Measurements from ENCODE around the gene HEXD.

HEXD gene

DNA sequence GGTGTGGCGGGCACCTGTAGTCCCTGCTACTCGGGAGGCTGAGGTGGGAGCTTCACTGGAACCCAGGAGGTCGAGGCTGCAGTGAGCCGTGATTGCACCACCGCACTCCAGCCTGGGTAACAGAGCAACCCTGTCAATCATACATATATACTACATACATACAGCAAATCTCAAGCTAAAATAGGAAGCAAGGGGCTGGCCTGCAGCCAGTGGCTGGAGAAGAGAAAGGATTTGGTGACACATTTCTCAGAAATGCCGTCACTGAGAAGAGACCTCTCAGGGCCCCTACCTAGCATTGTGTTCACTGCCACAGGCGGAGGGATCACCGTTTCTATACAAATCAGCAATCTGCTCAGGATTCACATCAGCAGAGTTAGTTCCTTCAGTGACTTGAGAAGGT is 57.3 kb downstream of the HEXD start:
- TF ChIP-seq EZH2phosphoT487 (IDR thresholded peaks at IDR 0.05; ENCODE audit: low read length): no peak
- no peak for TF ChIP-seq EZH2 (optimal IDR thresholded peaks at IDR 0.05; ENCODE audit: low read depth, low read length)
- TF ChIP-seq CTCF (IDR thresholded peaks at IDR 0.05; ENCODE audit: low read length): no peak
- H3K36me3 ChIP-seq (replicated peaks; ENCODE audit: insufficient read depth, low read length): no peaks in the 10 kb centered on the region; the same call in 1 of the 2 replicates
- H3K27ac ChIP-seq (ENCODE audit: low read length): no peak overlapping the region
- no peak overlapping the region for H2AFZ ChIP-seq (ENCODE audit: low read length)
- no peak overlapping the region for H3K4me3 ChIP-seq (ENCODE audit: low read length)
- H4K20me1 ChIP-seq (ENCODE audit: insufficient read depth, low read length): no peaks in the 10 kb centered on the region
- H3F3A ChIP-seq (ENCODE audit: insufficient read depth, low read length): no peaks in the 10 kb centered on the region
- no peaks in the 10 kb centered on the region for H3K4me1 ChIP-seq (ENCODE audit: low read length)
- H3K27me3 ChIP-seq (replicated peaks; ENCODE audit: insufficient read depth, low read length): no peaks in the 10 kb centered on the region
- no peak overlapping the region for H3K9ac ChIP-seq (ENCODE audit: low read length)
- H3K9me3 ChIP-seq (replicated peaks; ENCODE audit: insufficient read depth, low read length): no peaks in the 10 kb centered on the region
- H3K4me2 ChIP-seq (ENCODE audit: low read depth, low read length): no peak overlapping the region
- DNase-seq: no peak
- H3K9me2 ChIP-seq (replicated peaks; ENCODE audit: insufficient read depth, low read length): no peaks in the 10 kb centered on the region
- H3K79me2 ChIP-seq (ENCODE audit: low read length): peaks cover 19% of the 10 kb centered on the region

GRCh38 chr17:82477934-82478333 is 59.8 kb downstream of the HEXD start:
- Histone ChIP-seq H3K9ac (ENCODE audit: low read length) (no peak overlapping the region), H3K36me3 (replicated peaks; ENCODE audit: insufficient read depth, low read length) (no peaks in the 10 kb centered on the region), H2AFZ (ENCODE audit: low read length) (no peak overlapping the region), H3K27ac (ENCODE audit: low read length) (no peak overlapping the region), H3K79me2 (ENCODE audit: low read length) (peaks cover 19% of the 10 kb centered on the region), H3K9me3 (replicated peaks; ENCODE audit: insufficient read depth, low read length) (no peaks in the 10 kb centered on the region), H3K9me2 (replicated peaks; ENCODE audit: insufficient read depth, low read length) (no peaks in the 10 kb centered on the region), H3K27me3 (replicated peaks; ENCODE audit: insufficient read depth, low read length) (no peaks in the 10 kb centered on the region), H3K4me3 (ENCODE audit: low read length) (no peak overlapping the region), H4K20me1 (ENCODE audit: insufficient read depth, low read length) (no peaks in the 10 kb centered on the region), H3K4me2 (ENCODE audit: low read depth, low read length) (no peak overlapping the region), H3F3A (ENCODE audit: insufficient read depth, low read length) (peaks cover 2% of the 10 kb centered on the region; the same call in 1 of the 2 replicates), H3K4me1 (ENCODE audit: low read length) (no peaks in the 10 kb centered on the region)
- no peak for DNase-seq
- TF ChIP-seq CTCF (IDR thresholded peaks at IDR 0.05; ENCODE audit: low read length): no peak
- TF ChIP-seq EZH2 (optimal IDR thresholded peaks at IDR 0.05; ENCODE audit: low read depth, low read length): no peak
- TF ChIP-seq EZH2phosphoT487 (IDR thresholded peaks at IDR 0.05; ENCODE audit: low read length): no peak

GRCh38 chr17:82479602-82480001 is 61.5 kb downstream of the HEXD start:
- Histone ChIP-seq H3F3A (ENCODE audit: insufficient read depth, low read length) (peaks cover 2% of the 10 kb centered on the region; the same call in 1 of the 2 replicates), H3K36me3 (replicated peaks; ENCODE audit: insufficient read depth, low read length) (no peaks in the 10 kb centered on the region; the same call in 1 of the 2 replicates), H4K20me1 (ENCODE audit: insufficient read depth, low read length) (no peaks in the 10 kb centered on the region), H3K27me3 (replicated peaks; ENCODE audit: insufficient read depth, low read length) (no peaks in the 10 kb centered on the region), H3K4me3 (ENCODE audit: low read length) (no peak overlapping the region), H2AFZ (ENCODE audit: low read length) (no peak overlapping the region), H3K79me2 (ENCODE audit: low read length) (peaks cover 15% of the 10 kb centered on the region), H3K4me1 (ENCODE audit: low read length) (no peaks in the 10 kb centered on the region), H3K4me2 (ENCODE audit: low read depth, low read length) (no peak overlapping the region), H3K9me3 (replicated peaks; ENCODE audit: insufficient read depth, low read length) (no peaks in the 10 kb centered on the region), H3K9ac (ENCODE audit: low read length) (no peak overlapping the region), H3K9me2 (replicated peaks; ENCODE audit: insufficient read depth, low read length) (no peaks in the 10 kb centered on the region), H3K27ac (ENCODE audit: low read length) (no peak overlapping the region)
- DNase-seq: no peak
- TF ChIP-seq EZH2phosphoT487 (IDR thresholded peaks at IDR 0.05; ENCODE audit: low read length): no peak
- TF ChIP-seq EZH2 (optimal IDR thresholded peaks at IDR 0.05; ENCODE audit: low read depth, low read length): no peak
- TF ChIP-seq CTCF (IDR thresholded peaks at IDR 0.05; ENCODE audit: low read length): no peak
